Measurements from ENCODE around the gene BCL2L11.

DNA sequence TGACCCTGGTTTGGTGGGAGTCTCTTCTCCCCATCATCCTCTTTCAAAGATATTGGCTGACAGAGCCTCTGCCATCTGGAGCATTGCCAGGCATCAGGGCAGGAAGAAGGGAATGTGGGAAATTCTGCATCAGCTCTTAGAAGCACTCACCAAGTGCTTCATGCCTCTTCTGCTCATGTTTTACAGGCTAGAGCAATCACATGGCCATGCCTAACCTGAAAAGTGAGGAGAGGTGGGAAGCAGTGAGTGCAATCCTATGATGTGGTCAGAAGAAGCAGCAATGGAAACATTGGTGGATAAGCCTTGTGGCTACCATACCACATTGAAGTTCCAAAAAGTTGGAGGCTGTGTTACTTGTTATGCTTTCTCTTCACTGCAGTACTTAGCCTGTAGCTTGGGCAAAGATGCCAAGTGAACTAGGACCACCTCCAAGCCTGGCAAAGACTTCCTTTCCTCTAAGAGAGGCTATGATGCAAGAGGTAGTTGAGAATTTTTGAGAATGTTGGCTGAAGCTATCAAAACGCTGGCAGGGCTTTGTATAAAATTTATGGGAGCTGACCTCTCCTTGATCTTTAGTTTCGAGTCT, 64.1 kb downstream of the BCL2L11 start:
- TF ChIP-seq POLR2AphosphoS5 (IDR thresholded peaks at IDR 0.05; ENCODE audit: low read depth) = no peak
- TF ChIP-seq CTCF (conservative IDR thresholded peaks at IDR 0.05; ENCODE audit: low read depth in 2 of 2) = no peak
- TF ChIP-seq ZNF114 (CRISPR knock-in tag; IDR thresholded peaks at IDR 0.05) = no peak
- TF ChIP-seq REST (IDR thresholded peaks at IDR 0.05; ENCODE audit: unreplicated experiment) = no peak
- TF ChIP-seq EZH2 (IDR thresholded peaks at IDR 0.05; ENCODE audit: low read depth, unreplicated experiment) = no peak
- TF ChIP-seq EZH2phosphoT487 (IDR thresholded peaks at IDR 0.05; ENCODE audit: unreplicated experiment) = no peak
- TF ChIP-seq, protein P1, sequence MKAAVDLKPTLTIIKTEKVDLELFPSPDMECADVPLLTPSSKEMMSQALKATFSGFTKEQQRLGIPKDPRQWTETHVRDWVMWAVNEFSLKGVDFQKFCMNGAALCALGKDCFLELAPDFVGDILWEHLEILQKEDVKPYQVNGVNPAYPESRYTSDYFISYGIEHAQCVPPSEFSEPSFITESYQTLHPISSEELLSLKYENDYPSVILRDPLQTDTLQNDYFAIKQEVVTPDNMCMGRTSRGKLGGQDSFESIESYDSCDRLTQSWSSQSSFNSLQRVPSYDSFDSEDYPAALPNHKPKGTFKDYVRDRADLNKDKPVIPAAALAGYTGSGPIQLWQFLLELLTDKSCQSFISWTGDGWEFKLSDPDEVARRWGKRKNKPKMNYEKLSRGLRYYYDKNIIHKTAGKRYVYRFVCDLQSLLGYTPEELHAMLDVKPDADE (IDR thresholded peaks at IDR 0.05) = no peak
- TF ChIP-seq CREB1 (CRISPR knock-in tag; IDR thresholded peaks at IDR 0.05; ENCODE audit: low read depth) = no peak
- no peak for TF ChIP-seq ZNF331 (CRISPR knock-in tag; IDR thresholded peaks at IDR 0.05; ENCODE audit: low read depth)
- TF ChIP-seq JUNB (IDR thresholded peaks at IDR 0.05; ENCODE audit: unreplicated experiment) = no peak
